ENCODE results near the gene HOXD1. TPM values are rescaled to one million over a fixed set of nuclear protein-coding genes. Genes with fewer than 3 reads are reported as not detected.

Gene HOXD1
- polyA plus RNA-seq, 1 of the 3 experiments (the other 2 are of a cell fraction), result not detected

DNA sequence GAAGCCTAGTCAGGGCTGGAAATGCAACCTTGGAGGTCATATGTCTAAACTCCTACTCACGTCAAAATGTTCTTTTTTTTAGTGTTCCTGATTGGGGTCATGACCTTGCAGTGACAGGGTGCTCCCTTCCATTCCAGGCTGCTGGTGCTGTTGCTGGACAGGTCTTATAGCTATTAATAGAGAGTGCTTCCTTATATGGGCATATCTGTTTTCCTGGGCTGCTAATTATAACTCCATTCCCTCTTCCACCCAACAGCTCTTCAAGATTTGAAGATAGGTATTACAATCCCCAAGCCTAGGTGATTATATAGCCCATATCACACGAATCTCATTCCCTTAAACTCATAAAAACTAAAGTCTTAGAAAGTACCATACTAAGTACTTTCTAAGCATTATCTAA is 18.8 kb upstream of the HOXD1 start:
- POLR2A ChIA-PET, result interaction anchor here (0.8 kb wide), 1 partner anchor 9 kb away, joined by 4 read pairs; no protein-coding TSS in a partner anchor
- no peaks in the 10 kb centered on the region for H4K20me1 ChIP-seq (ENCODE audit: insufficient read depth)
- no peak overlapping the region for H3K9ac ChIP-seq
- no peaks in the 10 kb centered on the region for H3K27me3 ChIP-seq (ENCODE audit: insufficient read depth)
- no peaks in the 10 kb centered on the region for H3K79me2 ChIP-seq (ENCODE audit: insufficient read depth)
- H3K27ac ChIP-seq (ENCODE audit: low read depth in 2 of 2, low read length in 1 of 2), result no peak overlapping the region
- TF ChIP-seq, protein P1, sequence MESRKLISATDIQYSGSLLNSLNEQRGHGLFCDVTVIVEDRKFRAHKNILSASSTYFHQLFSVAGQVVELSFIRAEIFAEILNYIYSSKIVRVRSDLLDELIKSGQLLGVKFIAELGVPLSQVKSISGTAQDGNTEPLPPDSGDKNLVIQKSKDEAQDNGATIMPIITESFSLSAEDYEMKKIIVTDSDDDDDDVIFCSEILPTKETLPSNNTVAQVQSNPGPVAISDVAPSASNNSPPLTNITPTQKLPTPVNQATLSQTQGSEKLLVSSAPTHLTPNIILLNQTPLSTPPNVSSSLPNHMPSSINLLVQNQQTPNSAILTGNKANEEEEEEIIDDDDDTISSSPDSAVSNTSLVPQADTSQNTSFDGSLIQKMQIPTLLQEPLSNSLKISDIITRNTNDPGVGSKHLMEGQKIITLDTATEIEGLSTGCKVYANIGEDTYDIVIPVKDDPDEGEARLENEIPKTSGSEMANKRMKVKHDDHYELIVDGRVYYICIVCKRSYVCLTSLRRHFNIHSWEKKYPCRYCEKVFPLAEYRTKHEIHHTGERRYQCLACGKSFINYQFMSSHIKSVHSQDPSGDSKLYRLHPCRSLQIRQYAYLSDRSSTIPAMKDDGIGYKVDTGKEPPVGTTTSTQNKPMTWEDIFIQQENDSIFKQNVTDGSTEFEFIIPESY (IDR thresholded peaks at IDR 0.05; ENCODE audit: borderline replicate concordance, low read depth), result no peak
- TF ChIP-seq RAD21 (IDR thresholded peaks at IDR 0.05; ENCODE audit: low read length), result no peak
- TF ChIP-seq NRF1 (IDR thresholded peaks at IDR 0.05; ENCODE audit: low read depth, low read length), result no peak
- H3K4me1 ChIP-seq (ENCODE audit: control insufficient read depth in 1 of 2, insufficient read depth in 2 of 2, low read depth in 1 of 2, low read length in 1 of 2), result peaks cover 0 to 10% of the 10 kb centered on the region in 2 experiments; a peak in 1 of 4 replicates
- no peak overlapping the region for H2AFZ ChIP-seq (ENCODE audit: low read depth)
- H3K9me3 ChIP-seq, result no peaks in the 10 kb centered on the region
- WGBS (ENCODE audit: low lambda C conversion rate), result 64% methylated on average over 2 of the region's 2 CpGs
- CTCF ChIA-PET, result interaction anchor here (0.7 to 4.2 kb wide), 6 partner anchors 9 to 284 kb away, joined by 3 to 19 read pairs (median 4); partner anchors contain the start of gene HOXD3
- H3K9me2 ChIP-seq, result no peaks in the 10 kb centered on the region
- H3K36me3 ChIP-seq (replicated peaks in 1 of 2; ENCODE audit: control insufficient read depth in 1 of 2, insufficient read depth in 2 of 2, low read length in 1 of 2), result peaks cover 0 to 4% of the 10 kb centered on the region in 2 experiments
- no peaks in the 10 kb centered on the region for H3F3A ChIP-seq (replicated peaks; ENCODE audit: insufficient read depth)
- H3K4me2 ChIP-seq, result no peak overlapping the region
- no peak overlapping the region for H3K4me3 ChIP-seq (ENCODE audit: low read depth in 2 of 2, low read length in 1 of 2)
- DNase-seq, result no peak

DNA sequence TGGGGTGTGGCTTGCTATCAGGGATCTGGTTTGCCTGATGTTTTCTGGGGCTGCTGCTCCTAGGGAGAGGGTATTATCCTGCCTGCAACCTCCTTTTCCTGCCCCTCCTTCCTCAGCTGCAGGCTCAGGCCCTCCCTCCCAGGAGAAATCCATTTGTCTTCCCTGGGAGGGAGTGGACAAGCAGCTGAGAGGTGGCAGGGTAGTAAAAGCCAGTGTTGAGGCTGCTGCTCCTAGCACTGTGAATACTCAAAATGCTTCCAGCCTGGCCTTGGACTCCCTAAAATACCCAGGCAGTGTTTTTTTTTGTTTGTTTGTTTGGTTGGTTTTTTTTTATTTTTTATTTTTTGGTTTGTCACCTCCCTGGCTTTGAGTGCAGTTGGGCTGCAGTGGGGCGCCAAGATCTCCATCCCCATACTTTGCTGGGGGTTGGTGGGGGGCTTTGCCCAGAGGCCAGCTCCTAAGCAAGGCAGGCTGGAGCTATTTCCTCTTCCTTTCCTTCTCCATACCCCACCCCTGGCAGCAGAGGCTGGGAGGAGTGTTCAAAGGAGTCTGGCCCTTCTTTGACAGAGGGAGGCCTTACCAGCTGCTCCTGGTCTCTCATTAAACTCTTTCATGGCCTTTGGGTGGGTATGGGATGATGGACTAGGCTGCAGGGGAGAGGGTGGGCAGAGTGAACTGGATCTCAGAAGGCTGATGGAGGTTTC is 17.7 kb upstream of the HOXD1 start:
- DNase-seq, result no peak
- 77% methylated on average over 1 of the region's 1 CpG for WGBS (ENCODE audit: low lambda C conversion rate)
- H3K79me2 ChIP-seq (ENCODE audit: insufficient read depth), result no peaks in the 10 kb centered on the region
- H3K9me3 ChIP-seq, result no peaks in the 10 kb centered on the region
- no peak overlapping the region for H3K9ac ChIP-seq
- no peak overlapping the region for H3K4me2 ChIP-seq
- H3K27me3 ChIP-seq (ENCODE audit: insufficient read depth), result no peaks in the 10 kb centered on the region
- no peaks in the 10 kb centered on the region for H3K9me2 ChIP-seq
- peaks cover 0 to 14% of the 10 kb centered on the region in 2 experiments; a peak in 2 of 4 replicates for H3K4me1 ChIP-seq (ENCODE audit: control insufficient read depth in 1 of 2, insufficient read depth in 2 of 2, low read depth in 1 of 2, low read length in 1 of 2)
- H3K4me3 ChIP-seq (ENCODE audit: low read depth in 2 of 2, low read length in 1 of 2), result no peak overlapping the region
- H2AFZ ChIP-seq (ENCODE audit: low read depth), result no peak overlapping the region
- no peak overlapping the region; a peak in 1 of 4 replicates for H3K27ac ChIP-seq (ENCODE audit: low read depth in 2 of 2, low read length in 1 of 2)
- ChIA-PET POLR2A (no interaction called here), CTCF (interaction anchor here (3.9 to 4.2 kb wide), 2 partner anchors 31 to 283 kb away, joined by 18 to 19 read pairs; no protein-coding TSS in a partner anchor)
- no peaks in the 10 kb centered on the region for H4K20me1 ChIP-seq (ENCODE audit: insufficient read depth)
- H3K36me3 ChIP-seq (replicated peaks in 1 of 2; ENCODE audit: control insufficient read depth in 1 of 2, insufficient read depth in 2 of 2, low read length in 1 of 2), result peaks cover 0 to 4% of the 10 kb centered on the region in 2 experiments
- no peaks in the 10 kb centered on the region for H3F3A ChIP-seq (replicated peaks; ENCODE audit: insufficient read depth)
- TF ChIP-seq SMC3 (IDR thresholded peaks at IDR 0.05; ENCODE audit: low read depth, low read length) (no peak), JUND (IDR thresholded peaks at IDR 0.05) (no peak), ELF1 (IDR thresholded peaks at IDR 0.05) (no peak), FOXM1 (IDR thresholded peaks at IDR 0.05; ENCODE audit: low read depth) (no peak), FOXJ3 (CRISPR knock-in tag; IDR thresholded peaks at IDR 0.05) (no peak), RXRA (IDR thresholded peaks at IDR 0.05; ENCODE audit: borderline replicate concordance, low read depth) (no peak), RFX5 (IDR thresholded peaks at IDR 0.05; ENCODE audit: low read length) (no peak), MXI1 (IDR thresholded peaks at IDR 0.05; ENCODE audit: low read depth, low read length) (no peak), GABPA (IDR thresholded peaks at IDR 0.05; ENCODE audit: low read depth) (no peak), NFIC (IDR thresholded peaks at IDR 0.05; ENCODE audit: borderline replicate concordance) (no peak), EP300 (IDR thresholded peaks at IDR 0.05; ENCODE audit: borderline replicate concordance in 1 of 2, low read depth in 1 of 2, low read length in 1 of 2) (no peak), EZH2phosphoT487 (IDR thresholded peaks at IDR 0.05; ENCODE audit: borderline replicate concordance, low read depth) (no peak), CHD2 (IDR thresholded peaks at IDR 0.05; ENCODE audit: low read length, partially characterized antibody) (no peak), FOSL2 (IDR thresholded peaks at IDR 0.05; ENCODE audit: borderline replicate concordance, low read depth) (no peak)
- TF ChIP-seq, protein P2, sequence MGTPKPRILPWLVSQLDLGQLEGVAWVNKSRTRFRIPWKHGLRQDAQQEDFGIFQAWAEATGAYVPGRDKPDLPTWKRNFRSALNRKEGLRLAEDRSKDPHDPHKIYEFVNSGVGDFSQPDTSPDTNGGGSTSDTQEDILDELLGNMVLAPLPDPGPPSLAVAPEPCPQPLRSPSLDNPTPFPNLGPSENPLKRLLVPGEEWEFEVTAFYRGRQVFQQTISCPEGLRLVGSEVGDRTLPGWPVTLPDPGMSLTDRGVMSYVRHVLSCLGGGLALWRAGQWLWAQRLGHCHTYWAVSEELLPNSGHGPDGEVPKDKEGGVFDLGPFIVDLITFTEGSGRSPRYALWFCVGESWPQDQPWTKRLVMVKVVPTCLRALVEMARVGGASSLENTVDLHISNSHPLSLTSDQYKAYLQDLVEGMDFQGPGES (IDR thresholded peaks at IDR 0.05; ENCODE audit: low read depth, low read length), result no peak
- TF ChIP-seq, protein P1 (IDR thresholded peaks at IDR 0.05; ENCODE audit: borderline replicate concordance, low read depth), result no peak
- TF ChIP-seq, protein P3, sequence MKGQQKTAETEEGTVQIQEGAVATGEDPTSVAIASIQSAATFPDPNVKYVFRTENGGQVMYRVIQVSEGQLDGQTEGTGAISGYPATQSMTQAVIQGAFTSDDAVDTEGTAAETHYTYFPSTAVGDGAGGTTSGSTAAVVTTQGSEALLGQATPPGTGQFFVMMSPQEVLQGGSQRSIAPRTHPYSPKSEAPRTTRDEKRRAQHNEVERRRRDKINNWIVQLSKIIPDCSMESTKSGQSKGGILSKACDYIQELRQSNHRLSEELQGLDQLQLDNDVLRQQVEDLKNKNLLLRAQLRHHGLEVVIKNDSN (IDR thresholded peaks at IDR 0.05; ENCODE audit: borderline replicate concordance, low read depth), result no peak
- TF ChIP-seq, protein P4, sequence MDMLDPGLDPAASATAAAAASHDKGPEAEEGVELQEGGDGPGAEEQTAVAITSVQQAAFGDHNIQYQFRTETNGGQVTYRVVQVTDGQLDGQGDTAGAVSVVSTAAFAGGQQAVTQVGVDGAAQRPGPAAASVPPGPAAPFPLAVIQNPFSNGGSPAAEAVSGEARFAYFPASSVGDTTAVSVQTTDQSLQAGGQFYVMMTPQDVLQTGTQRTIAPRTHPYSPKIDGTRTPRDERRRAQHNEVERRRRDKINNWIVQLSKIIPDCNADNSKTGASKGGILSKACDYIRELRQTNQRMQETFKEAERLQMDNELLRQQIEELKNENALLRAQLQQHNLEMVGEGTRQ (IDR thresholded peaks at IDR 0.05; ENCODE audit: borderline replicate concordance, low read depth, low read length), result no peak

All from SK-N-SH (cell line).